Left cardiac atrium (tissue), 4 donors: Measurements from ENCODE around the gene ZNF260. TPM values are rescaled to one million over a fixed set of nuclear protein-coding genes. Genes with fewer than 3 reads are reported as not detected.
"Not testable (repeated sequence)": the region's sequence is repeated elsewhere in the genome, so short reads cannot be mapped to it uniquely, and the experiment has no call there.

Experiments
- ATAC-seq, 2 donors: fragments of 200-7000 bp; cut with Tn5 transposase; one replicate each; pipeline ENCODE4 v1.9.1; 2020; ENCODE audit warnings: mild to moderate bottlenecking in 2 of 2, moderate library complexity in 2 of 2
- DNase-seq: peaks from one replicate; pipeline ENCODE4 v3.0.0-alpha.2; 2020
- intact Hi-C, 2 donors: fragments of 100-400 bp; cut with DNase I; formaldehyde crosslinking; loops; one replicate each; pipeline versions ENCODE4 v1.14.1 to v1.15.1; 2022 to 2023
- total RNA-seq, 2 donors: library from RNA; stranded (reverse); fragmentation: NEBNext Ultra II Directional; extraction: Animal tissue kit (Norgen Biotek cat#: 25700); gene quantifications; one replicate each; pipeline ENCODE4 v1.2.1, GENCODE V29; 2021
- donor health status: DM: no; HTN: yes; CAD: no.
- donor health status: DM: no; HTN: yes; CAD: no; lungs with severe emphysema.
- donor health status: DM: yes; HTN: yes; CAD: no.
- donor health status: Dilated cardiomyopathy.

ZNF260 gene
- total RNA-seq, 2 donors from 2014 or later = 6.2 to 7.3 TPM

DNA sequence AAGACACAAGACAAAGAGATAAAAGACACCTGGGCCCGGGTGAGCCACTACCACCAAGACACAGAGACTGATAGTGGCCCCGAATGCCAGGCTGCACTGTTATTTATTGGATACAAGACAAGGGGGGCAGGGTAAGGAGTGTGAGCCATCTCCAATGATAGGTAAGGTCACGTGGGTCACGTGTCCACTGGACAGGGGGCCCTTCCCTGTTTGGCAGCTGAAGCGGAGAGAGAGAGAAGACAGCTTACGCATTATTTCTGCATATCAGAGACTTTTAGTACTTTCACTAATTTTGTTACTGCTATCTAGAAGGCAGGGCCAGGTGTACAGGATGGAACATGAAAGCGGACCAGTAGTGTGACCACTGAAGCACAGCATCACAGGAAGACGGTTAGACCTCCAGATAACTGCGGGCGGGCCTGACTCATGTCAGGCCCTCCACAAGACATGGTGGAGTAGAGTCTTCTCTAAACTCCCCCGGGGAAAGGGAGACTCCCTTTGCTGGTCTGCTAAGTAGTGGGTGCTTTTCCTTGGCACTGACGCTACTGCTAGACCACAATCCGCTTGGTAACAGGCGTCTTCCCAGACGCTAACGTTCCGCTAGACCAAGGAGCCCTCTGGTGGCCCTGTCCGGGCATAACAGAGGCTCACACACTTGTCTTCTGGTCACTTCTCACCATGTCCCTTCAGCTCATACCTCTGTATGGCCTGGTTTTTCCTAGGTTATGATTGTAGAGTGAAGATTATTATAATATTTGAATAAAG is 35.2 kb downstream of the ZNF260 start:
- ATAC-seq, intact Hi-C loops: not testable (repeated sequence)
- peak; percentile 49 for DNase-seq

DNA sequence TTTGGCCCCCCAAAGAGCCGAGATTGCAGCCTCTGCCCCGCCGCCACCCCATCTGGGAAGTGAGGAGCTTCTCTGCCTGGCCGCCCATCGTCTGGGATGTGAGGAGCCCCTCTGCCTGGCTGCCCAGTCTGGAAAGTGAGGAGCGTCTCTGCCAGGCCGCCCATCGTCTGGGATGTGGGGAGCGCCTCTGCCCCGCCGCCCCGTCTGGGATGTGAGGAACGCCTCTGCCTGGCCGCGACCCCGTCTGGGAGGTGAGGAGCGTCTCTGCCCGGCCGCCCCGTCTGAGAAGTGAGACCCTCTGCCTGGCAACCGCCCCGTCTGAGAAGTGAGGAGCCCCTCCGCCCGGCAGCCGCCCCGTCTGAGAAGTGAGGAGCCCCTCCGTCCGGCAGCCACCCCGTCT is 37.2 kb downstream of the ZNF260 start:
- DNase-seq, intact Hi-C loops, ATAC-seq: not testable (repeated sequence)

DNA sequence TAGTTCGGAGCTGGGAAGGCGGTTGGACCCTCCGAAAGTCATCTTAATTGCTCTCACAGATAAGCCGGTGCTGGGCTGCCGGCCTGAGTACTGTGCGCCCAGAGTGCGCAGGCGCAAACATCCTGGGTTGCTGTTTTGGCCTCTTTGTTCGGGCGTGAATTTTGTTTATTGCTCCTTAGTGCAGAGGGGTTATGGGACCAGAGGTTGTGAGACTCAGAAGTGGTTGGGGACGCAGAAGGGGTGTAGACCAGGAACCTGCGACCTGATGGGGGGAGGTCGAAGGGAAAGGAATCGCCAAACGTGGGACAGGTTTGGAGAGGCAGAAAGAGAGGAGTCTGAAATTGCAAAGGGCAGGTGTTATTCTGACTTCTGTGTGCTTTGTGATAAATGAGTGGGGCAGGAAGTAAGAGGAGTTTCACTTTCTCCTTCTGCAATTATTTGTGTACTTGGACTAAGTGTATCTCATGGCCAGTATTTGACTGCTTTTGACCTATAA is 38.1 kb downstream of the ZNF260 start:
- intact Hi-C loops = loop anchor here in 1 of 2 donors (5.0 kb wide), 1 partner anchor 68 kb away; no protein-coding TSS in a partner anchor
- ATAC-seq (peak; percentile 92 to 97), DNase-seq (peak; percentile 84)

GRCh38 chr19:36489118-36489919 is 38.8 kb downstream of the ZNF260 start, which contains the start of gene ZNF566:
Gene ZNF566, minus strand, starts transcription at chr19:36489561. Its CDS starts 13,004 bp downstream, at chr19:36476557.
- DNase-seq (peak; percentile 93), ATAC-seq (peak; percentile 99)
- intact Hi-C loops = loop anchor here in 1 of 2 donors (5.0 kb wide), 1 partner anchor 67 kb away; no protein-coding TSS in a partner anchor

- ATAC-seq (peak; percentile 8 to 13), DNase-seq (peak; percentile 28)
- intact Hi-C loops = loop anchor here in 1 of 2 donors (5.0 kb wide), 1 partner anchor 66 kb away; no protein-coding TSS in a partner anchor
Observed at GRCh38 chr19:36488846-36489117, 39.3 kb downstream of the ZNF260 start.

DNA sequence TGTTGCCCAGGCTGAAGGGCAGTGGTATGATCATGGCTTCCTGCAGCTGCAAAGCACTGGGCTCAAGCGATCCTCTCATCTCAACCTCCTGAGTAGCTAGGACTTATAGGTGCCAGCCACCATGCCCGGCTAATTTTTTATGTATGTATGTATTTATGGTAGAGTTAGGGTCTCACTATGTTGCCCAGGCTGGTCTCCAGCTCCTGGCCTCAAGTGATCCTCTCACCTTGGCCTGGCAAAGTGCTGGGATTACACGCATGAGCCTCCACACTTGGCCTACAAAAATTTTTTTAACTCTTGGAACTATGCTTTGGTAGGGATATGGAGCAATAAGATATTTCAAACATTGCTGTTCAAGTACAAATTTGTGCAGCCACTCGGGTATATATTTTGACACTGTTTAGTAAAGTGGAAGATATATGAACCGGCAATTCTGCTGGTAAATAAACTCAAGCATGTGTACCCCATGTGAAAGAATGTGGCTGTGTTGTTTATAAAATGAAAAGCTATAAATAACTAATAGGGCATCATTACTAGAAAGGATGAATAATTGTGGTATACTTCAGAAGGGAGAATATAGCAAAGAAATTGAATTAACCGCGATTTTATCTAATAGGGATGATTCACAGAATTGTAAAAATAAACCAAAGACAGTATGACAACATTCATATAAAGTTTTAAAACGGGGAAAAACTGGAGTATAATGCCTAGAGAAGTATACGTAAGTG is 39.8 kb downstream of the ZNF260 start:
- intact Hi-C loops = loop anchor here in 1 of 2 donors (5.0 kb wide), 1 partner anchor 66 kb away; no protein-coding TSS in a partner anchor
- DNase-seq = no peak

DNA sequence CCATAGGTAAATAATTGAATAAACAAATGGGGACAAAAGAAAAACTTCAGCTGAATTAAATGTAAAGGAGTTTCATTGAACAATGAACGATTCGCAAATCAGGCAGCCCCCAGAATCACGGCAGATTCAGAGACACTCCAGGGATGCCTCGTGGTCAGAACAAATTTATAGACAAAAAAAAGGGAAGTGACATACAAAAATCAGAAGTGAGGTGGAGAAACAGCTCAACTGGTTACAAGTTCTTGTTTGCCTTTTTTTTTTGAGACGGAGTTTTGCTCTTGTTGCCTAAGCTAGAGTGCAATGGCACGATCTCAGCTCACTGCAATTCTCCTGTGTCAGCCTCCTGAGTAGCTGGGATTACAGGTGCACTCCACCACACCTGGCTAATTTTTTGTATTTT is 44.4 kb downstream of the ZNF260 start:
- intact Hi-C loops = no loop called here
- no peak for ATAC-seq
- DNase-seq = no peak

More for the DNA sequence above, 39.8 kb downstream of the ZNF260 start:
- ATAC-seq = no peak

- ATAC-seq (no peak), DNase-seq (no peak)
- intact Hi-C loops = no loop called here
Observed at GRCh38 chr19:36482876-36483275, 45.2 kb downstream of the ZNF260 start.

Other genes starting within 250 kb of the ZNF260 start
- 1 to 10 TPM; 2.9 to 3.3 TPM for gene ZFP14, start 149.1 kb downstream of the ZNF260 start, total RNA-seq
- 1 to 10 TPM; 3.8 to 4.7 TPM for gene ZFP82, start 109.6 kb downstream of the ZNF260 start, total RNA-seq
- 10 to 100 TPM; 10.7 to 10.8 TPM for gene ZNF566, start 38.7 kb downstream of the ZNF260 start, total RNA-seq
- 10 to 100 TPM; 12.3 to 12.7 TPM for gene ZNF529, start 45.0 kb upstream of the ZNF260 start, total RNA-seq
- gene ZNF382, start 77.0 kb upstream of the ZNF260 start, total RNA-seq = 10 to 100 TPM; 12.1 to 13.1 TPM
- gene ZNF461, start 138.6 kb upstream of the ZNF260 start, total RNA-seq = 1 to 10 TPM; 6.9 to 7.4 TPM
- gene ZNF567, start 159.3 kb upstream of the ZNF260 start, total RNA-seq = 1 to 10 TPM; 3.8 to 5.4 TPM
- 1 to 10 TPM; 3.8 to 4.2 TPM for gene ZNF850, start 244.5 kb upstream of the ZNF260 start, total RNA-seq